ENCODE results near the gene MYO10.
"Not testable (repeated sequence)": the region's sequence is repeated elsewhere in the genome, so short reads cannot be mapped to it uniquely, and the experiment has no call there.

GRCh38 chr5:16985304-16985703, 49.2 kb upstream of the MYO10 start:
- TF ChIP-seq, protein P1, sequence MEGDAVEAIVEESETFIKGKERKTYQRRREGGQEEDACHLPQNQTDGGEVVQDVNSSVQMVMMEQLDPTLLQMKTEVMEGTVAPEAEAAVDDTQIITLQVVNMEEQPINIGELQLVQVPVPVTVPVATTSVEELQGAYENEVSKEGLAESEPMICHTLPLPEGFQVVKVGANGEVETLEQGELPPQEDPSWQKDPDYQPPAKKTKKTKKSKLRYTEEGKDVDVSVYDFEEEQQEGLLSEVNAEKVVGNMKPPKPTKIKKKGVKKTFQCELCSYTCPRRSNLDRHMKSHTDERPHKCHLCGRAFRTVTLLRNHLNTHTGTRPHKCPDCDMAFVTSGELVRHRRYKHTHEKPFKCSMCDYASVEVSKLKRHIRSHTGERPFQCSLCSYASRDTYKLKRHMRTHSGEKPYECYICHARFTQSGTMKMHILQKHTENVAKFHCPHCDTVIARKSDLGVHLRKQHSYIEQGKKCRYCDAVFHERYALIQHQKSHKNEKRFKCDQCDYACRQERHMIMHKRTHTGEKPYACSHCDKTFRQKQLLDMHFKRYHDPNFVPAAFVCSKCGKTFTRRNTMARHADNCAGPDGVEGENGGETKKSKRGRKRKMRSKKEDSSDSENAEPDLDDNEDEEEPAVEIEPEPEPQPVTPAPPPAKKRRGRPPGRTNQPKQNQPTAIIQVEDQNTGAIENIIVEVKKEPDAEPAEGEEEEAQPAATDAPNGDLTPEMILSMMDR (IDR thresholded peaks at IDR 0.05), result not testable (repeated sequence)
- TF ChIP-seq EP300, POLR2A (IDR thresholded peaks at IDR 0.05): not testable (repeated sequence)

Data from tibial nerve (tissue), 4 donors.